GM12872 (cell line): ENCODE data around the gene RNF222.

Experiments used
- TF ChIP-seq, protein P1 (sequence below): IDR thresholded peaks from 3 replicates; pipeline ENCODE4 v1.5.1; 2011; ENCODE audit warnings: low read depth, mild to moderate bottlenecking, low read length, moderate library complexity; ENCODE audit not compliant: insufficient read depth

The RNF222 gene

DNA sequence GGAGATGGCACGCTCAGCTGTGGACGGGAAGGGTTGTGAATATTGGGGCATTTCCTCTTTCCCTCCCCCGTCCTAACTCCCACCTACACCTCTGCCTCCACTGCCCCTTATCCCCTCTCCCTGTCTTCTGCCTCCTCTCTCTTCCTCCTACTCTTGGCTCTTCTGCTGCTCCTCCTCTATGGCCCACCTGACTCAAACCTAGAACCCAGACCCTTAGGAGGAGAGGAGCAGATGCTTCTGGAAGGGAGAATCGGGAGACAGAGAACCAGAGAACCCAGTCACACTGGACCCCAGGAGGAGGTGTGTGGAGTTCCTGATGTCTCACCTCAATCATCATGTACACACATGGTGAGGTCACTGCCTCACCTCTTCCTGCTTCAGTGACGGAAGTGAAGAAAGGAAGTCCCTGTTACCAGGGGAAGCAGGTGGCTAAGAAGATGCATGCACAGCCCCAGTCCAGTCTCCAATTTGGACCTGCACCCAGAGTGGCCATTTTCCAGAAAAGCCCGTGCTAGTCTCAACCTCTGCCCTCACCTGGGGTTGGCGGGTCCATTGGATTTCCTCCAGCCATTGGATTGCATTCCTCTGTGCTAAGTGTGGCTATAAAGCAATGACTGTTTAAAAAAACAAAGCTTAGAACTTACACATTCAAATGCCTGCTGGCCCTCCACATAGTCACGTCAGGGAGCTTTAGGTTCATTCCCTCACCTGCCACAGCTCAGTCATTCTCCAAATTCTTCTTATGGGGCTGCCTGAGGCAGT is 4.0 kb downstream of the RNF222 start:
- TF ChIP-seq, protein P1, sequence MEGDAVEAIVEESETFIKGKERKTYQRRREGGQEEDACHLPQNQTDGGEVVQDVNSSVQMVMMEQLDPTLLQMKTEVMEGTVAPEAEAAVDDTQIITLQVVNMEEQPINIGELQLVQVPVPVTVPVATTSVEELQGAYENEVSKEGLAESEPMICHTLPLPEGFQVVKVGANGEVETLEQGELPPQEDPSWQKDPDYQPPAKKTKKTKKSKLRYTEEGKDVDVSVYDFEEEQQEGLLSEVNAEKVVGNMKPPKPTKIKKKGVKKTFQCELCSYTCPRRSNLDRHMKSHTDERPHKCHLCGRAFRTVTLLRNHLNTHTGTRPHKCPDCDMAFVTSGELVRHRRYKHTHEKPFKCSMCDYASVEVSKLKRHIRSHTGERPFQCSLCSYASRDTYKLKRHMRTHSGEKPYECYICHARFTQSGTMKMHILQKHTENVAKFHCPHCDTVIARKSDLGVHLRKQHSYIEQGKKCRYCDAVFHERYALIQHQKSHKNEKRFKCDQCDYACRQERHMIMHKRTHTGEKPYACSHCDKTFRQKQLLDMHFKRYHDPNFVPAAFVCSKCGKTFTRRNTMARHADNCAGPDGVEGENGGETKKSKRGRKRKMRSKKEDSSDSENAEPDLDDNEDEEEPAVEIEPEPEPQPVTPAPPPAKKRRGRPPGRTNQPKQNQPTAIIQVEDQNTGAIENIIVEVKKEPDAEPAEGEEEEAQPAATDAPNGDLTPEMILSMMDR, result no peak

DNA sequence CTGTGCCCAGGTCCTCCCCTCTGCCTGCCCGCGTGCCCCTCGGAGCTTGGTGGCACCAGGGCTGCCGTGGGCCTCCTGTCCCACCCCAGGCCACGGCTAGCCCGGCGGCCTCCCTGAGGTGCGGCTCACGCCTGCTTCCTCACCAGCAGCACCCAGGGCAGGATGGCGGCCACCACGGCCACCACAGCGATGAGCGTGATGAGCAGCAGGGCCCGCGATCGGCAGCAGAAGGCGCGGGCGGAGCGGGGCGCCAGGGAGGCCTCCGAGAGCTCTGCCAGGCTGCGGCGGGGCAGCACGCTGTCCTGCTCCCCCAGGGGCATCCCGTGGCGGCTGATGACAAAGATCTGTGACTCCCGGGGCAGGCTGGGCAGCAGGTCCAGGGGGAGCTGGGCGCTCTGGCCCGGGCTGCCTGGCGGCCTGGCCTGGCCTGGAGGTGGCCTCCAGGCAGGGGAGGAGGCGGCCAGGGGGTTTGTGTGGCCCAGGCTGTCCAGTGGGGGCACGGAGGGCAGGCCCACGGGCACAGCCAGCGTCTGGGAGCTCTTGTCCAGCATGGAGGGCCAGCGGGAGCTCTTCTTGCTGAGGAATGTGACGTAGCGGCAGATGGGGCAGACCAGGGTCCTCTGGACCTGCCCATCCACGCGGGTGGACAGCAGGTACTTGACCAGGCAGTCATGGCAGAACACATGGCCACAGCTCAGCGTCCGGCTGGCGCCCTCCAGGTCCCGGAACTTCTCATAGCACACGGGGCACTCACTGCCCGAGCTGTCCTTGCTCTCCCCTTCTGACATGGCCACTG is 4.8 kb downstream of the RNF222 start:
- TF ChIP-seq, protein P1, result no peak

DNA sequence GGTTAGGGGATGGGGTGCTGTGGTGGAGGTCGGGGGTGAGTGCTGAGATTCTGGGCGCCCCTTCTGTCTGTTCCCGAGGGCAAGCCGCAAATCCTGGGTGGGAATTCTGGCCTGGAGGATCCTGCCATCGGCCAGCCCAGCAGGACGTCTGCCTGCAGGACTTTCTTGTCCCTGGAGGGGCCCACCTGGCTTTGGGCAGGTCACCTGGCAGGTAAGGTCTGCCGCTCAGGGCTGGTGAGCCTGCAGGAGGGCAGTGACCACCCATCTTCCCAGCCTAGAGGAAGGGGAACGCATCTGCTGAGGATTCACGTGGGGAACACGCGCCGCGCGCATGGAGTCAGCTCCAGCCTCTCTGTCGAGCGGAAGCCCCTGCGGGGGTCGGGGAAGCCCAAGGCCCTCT is 5.4 kb downstream of the RNF222 start:
- TF ChIP-seq, protein P1, result no peak

DNA sequence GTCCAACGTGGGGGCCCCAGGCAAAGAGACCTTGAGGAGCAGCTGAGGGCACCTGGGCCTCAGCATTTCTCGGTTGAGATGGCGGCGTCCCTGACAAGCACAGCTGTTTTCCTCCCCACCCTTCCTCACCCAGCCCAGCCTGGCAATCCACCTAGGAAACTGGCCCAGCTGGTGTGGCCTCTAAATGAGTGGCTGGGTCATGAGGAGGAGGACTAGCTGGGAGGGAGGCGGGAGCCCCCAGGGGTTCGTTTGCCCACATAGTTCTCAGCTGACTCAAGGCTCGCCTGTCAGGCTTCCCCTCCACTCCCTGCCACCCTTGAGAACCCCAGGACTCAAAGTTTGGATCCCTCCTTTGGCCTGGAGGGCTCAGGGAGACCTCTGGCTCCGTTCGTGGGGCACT is 5.9 kb downstream of the RNF222 start:
- TF ChIP-seq, protein P1, result no peak

DNA sequence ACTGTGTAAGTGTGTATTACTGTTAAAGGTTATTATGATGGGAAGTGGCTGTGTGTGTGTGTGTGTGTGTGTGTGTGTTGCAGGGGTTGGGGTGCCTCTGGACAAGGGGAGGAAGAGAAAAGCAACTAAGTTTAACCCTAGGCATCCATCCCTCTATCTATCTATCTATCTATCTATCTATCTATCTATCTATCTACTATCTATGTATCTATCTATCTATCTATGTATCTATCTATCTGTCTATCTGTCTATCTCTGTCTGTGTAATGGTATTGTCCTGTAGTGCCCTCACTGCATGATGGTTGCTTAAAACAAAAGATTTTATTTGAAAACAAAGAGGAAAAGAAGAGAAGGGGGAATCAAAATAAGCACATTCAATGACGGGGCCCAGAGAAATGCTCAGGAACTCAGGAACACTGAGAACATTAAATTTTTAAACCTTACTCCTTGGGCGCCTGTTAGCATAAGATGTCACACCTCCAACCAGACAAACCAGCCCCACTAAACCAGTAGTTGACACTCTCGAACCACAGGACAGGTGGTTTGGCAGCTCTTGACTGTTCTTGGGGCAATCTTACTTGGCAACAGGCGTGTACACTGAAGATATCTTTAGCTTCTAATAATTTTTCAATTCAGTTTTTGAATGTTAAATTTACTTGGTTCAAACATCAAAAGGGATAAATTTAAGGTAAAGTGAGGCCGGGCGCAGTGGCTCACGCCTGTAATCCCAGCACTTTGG is 9.5 kb downstream of the RNF222 start:
- TF ChIP-seq, protein P1, result no peak

DNA sequence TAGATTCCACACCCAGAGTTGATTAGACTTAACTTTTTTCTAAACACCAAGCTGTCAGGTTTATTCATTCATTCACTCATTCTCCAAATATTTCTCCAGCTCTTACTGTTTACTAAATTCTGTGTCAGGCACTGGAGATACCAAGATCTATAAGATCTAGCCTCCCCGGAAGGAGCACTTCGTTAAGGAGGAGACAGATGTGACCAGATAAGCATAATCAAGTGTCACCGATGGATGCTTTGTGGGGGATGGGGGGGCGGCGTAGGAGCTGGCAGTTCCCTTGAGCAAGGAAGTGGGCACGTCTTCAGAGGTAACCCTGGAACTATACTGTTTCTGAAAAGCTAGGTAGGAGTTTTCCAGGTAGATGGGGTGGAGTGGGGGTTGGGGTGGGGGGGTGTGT is 10.8 kb downstream of the RNF222 start:
- TF ChIP-seq, protein P1, result no peak

DNA sequence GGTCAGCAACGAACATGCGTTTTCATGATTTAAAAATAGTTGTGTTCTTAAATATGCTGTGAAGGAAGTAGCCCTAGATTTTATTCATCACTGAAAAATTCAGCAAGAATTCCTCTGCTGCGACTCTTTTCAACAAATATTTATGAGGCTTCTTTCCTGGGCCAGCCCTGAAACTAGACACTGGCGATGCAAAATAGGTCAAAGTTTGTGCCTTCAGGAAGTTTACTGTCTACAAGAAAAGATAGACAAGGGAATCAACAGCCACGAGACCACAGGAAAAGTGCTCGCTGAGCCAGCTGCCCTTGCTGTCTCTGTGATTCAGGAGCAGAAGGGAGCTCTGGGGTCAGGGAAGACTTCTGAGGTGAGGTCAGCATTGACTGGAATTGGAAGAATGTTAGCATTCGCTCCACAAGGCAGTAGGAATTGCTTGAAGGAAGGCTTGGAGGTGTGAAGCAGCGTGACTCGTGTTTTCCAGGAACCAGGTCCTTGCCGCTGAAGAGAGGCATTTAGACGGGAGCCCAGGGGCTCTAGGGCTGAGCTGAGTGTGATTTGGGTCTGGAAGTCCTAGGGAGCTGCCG is 12.7 kb downstream of the RNF222 start:
- TF ChIP-seq, protein P1, result no peak
